ENCODE measurements around the gene ZNF800.

GRCh38 chr7:127411176-127411575 lies 18.7 kb upstream of the ZNF800 start:
- TF ChIP-seq CTCF (IDR thresholded peaks at IDR 0.05) (no peak), POLR2A (IDR thresholded peaks at IDR 0.05) (no peak), EP300 (IDR thresholded peaks at IDR 0.05; ENCODE audit: low read depth) (no peak)

Measured in transverse colon (tissue), 3 donors.